ENCODE measurements around the gene WBP2. TPM values are rescaled to one million over a fixed set of nuclear protein-coding genes. Genes with fewer than 3 reads are reported as not detected.
"Not testable (repeated sequence)": the region's sequence is repeated elsewhere in the genome, so short reads cannot be mapped to it uniquely, and the experiment has no call there.

Gene WBP2
- total RNA-seq, 2 experiments from 2014 or later, result 76.8 to 83.5 TPM

DNA sequence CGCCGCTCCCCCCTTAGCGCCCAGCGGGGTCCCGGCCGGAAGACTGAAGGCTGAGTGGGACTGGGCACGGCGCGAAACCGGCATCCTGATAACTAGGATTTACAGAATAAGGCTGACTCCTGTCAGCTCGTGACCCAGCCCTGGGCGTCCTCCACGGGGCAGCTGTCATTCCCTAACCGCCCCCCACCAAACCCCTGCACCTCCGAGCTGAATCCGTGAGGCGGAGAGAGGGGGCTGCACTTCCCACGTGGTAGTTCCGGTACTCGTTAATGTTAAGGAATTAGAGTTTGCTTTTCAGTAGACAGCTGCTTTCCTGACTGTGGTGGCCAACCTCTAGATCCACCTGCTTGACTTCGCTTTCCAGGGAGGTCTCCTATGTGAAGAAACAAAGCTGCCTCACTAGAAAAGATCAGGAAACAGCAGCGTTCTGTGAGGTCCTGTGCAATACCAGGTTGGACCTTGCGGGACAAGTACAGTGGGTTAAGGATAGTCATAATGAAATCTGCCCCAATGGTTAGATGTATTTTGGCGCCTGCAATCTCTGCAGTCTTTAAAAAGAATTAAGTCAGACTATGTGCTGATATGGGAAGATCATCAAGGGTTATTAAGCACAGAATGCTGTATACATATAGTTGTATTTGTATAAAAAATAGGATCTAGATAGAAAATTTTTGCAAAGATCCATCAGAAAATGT is 1.1 kb upstream of the WBP2 start:
- Mint-ChIP-seq H3K27me3 (no peaks in the 10 kb centered on the region), H3K27ac (peak overlapping the region; percentile 93), H3K9me3 (no peaks in the 10 kb centered on the region), H3K36me3 (ENCODE audit: low read depth) (peaks cover 4% of the 10 kb centered on the region), H3K4me3 (no peak overlapping the region), H3K4me1 (peaks cover 38% of the 10 kb centered on the region)
- ChIA-PET POLR2A (interaction anchor here (1.2 to 1.5 kb wide), 3 partner anchors 24 to 91 kb away, joined by 5 to 7 read pairs (median 5); partner anchors contain the start of gene GALK1), CTCF (interaction anchor here (0.7 to 2.9 kb wide), 14 partner anchors 9 to 158 kb away, joined by 3 to 30 read pairs (median 5); partner anchors contain the start of genes GALK1, TRIM47 and UNC13D)
- peak; percentile 37 for DNase-seq

DNA sequence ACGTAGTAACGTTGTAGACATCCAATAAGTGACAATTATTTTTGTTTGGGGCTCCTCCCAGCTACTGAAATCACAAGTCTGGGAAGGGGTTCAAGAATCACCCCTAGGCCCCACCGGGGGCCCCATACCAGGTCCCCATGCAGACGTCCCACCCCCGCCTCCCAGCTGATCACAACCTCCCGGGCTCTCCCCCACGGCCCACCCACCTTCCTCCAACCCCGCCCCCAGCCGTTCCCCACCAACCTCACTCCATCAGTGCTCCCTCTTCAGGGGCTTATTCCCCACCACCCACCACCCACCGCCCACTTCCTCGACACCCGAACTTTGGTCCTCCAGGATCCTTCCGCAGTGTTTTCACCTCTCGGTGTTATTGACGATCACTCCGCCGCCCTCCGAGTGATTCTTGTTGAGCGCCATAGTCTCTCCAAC is 240 bp downstream of the WBP2 start:
- H3K4me1 Mint-ChIP-seq, result peaks cover 36% of the 10 kb centered on the region
- H3K27ac Mint-ChIP-seq, result no peak overlapping the region
- ChIA-PET POLR2A (interaction anchor here (0.6 to 1.5 kb wide), 8 partner anchors 8 to 90 kb away, joined by 3 to 7 read pairs (median 4); partner anchors contain the start of gene GALK1), CTCF (interaction anchor here (0.6 to 2.9 kb wide), 18 partner anchors 10 to 267 kb away, joined by 3 to 30 read pairs (median 5); partner anchors contain the start of genes GALK1, TRIM47 and UNC13D)
- no peak overlapping the region for H3K4me3 Mint-ChIP-seq
- H3K36me3 Mint-ChIP-seq (ENCODE audit: low read depth), result peaks cover 10% of the 10 kb centered on the region
- DNase-seq, result no peak
- H3K9me3 Mint-ChIP-seq, result no peaks in the 10 kb centered on the region
- H3K27me3 Mint-ChIP-seq, result no peaks in the 10 kb centered on the region

DNA sequence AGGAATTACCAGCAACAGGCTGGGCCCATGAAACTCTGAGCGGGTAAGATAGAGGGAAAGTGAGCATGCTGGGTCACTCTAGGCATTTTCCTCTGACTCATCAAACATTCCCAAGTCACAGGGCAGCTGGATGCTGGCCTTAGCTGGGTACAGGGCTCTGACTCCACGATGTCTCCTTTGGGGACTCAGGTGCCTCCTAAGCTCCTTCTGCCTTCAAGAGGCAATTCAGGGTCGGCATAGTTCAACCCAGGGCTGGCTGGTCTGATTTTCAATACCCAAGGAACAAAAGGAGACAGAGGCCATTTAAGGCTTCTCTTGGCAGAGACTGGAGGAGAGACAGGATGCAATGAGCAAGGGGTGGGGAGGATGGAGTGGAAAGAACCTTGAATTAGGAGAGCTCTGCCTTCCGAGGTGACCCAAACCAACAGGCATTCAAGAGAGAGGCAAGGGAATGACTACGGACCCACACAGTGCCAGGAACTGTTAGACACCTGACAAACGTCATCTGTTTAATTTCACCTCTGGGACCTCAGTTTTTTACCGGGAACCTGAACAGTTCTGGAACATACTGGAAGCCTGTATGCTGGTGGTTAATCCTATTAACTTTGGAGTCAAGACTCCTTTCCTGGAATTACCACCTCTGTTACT is 910 bp downstream of the WBP2 start:
- DNase-seq, result no peak
- Mint-ChIP-seq H3K27me3 (no peaks in the 10 kb centered on the region), H3K4me3 (no peak overlapping the region), H3K9me3 (no peaks in the 10 kb centered on the region), H3K27ac (no peak overlapping the region), H3K4me1 (peaks cover 33% of the 10 kb centered on the region), H3K36me3 (ENCODE audit: low read depth) (peaks cover 15% of the 10 kb centered on the region)
- POLR2A ChIA-PET, result interaction anchor here (0.6 kb wide), 1 partner anchor 9 kb away, joined by 3 read pairs; no protein-coding TSS in a partner anchor
- CTCF ChIA-PET, result interaction anchor here (0.8 to 2.9 kb wide), 13 partner anchors 9 to 222 kb away, joined by 3 to 30 read pairs (median 6); partner anchors contain the start of genes GALK1, TRIM47 and UNC13D

DNA sequence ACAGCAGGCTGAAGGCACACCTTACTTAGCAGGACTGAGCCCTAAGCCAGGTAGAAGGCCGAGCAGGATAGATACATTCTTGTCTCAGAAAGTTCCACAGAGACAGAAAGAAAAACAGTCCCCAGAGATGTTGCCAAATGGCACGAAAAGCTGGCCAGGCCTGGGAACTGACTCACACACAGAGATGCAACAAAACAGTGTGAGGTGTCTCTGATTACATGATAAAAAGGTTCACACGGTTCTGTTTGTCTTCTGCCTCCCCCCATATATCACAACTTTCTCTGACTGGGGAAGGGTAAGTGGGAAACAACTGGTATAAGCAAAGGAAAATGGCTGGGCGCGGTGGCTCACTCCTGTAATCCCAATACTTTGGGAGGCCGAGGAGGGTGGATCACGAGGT is 1.7 kb downstream of the WBP2 start:
- H3K27me3 Mint-ChIP-seq, result no peaks in the 10 kb centered on the region
- no peaks in the 10 kb centered on the region for H3K9me3 Mint-ChIP-seq
- peaks cover 16% of the 10 kb centered on the region for H3K36me3 Mint-ChIP-seq (ENCODE audit: low read depth)
- peaks cover 30% of the 10 kb centered on the region for H3K4me1 Mint-ChIP-seq
- POLR2A ChIA-PET, result no interaction called here
- CTCF ChIA-PET, result interaction anchor here (0.8 to 2.9 kb wide), 7 partner anchors 9 to 221 kb away, joined by 3 to 30 read pairs (median 3); partner anchors contain the start of genes GALK1 and UNC13D
- no peak overlapping the region for H3K27ac Mint-ChIP-seq
- DNase-seq, result no peak
- H3K4me3 Mint-ChIP-seq, result no peak overlapping the region

DNA sequence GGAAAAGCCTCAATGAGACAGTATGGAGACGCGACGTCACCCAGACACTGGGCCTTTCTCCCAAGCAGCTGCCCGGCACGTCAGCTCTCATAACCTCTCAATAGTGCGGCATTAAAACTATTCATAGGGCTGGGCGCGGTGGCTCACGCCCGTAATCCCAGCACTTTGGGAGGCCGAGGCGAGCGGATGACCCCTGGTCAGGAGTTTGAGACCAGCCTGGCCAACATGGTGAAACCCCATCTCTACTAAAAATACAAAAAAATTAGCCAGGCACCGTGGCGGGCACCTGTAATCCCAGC is 3.5 kb downstream of the WBP2 start:
- CTCF ChIA-PET, H3K27ac Mint-ChIP-seq, H3K4me3 Mint-ChIP-seq, DNase-seq, H3K9me3 Mint-ChIP-seq, H3K27me3 Mint-ChIP-seq, POLR2A ChIA-PET: not testable (repeated sequence)
- Mint-ChIP-seq H3K36me3 (ENCODE audit: low read depth) (peaks cover 28% of the 10 kb centered on the region), H3K4me1 (peaks cover 27% of the 10 kb centered on the region)

DNA sequence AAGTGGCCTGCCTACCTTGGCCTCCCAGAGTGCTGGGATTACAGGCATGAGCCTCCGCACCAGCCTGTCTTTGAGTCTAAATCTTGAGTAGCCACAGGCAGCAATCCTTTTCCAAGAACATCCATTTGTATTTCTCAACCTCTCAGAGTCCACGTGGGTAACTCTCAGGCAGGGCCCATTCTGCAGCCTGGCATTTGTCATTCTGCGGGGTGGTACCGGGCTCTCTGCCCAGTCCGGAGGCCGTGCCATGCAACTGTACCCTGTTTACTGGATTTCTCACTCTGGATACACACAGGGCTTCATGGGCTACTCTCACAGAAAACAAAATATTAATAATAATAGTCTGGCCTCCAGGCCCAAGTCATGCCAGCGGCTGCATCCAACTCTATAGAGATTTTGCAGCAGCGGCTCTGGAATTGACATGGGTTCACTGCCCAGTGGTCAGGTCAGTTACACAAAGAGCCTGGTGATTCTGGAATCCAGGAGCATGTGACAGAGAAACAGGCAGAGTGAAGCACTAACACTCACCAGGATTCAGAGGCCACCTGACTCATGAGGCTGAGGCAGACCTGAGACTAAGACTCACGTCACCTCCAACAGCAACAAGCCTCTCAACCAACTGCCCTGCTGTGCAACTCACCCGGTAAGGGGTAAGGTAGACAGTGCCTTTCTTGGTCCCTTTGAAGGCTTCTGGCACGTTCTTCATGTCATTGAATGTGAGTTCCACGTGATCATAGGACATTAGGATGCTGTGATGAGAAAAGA is 4.0 kb downstream of the WBP2 start:
- ChIA-PET CTCF (interaction anchor here (1.2 to 8.0 kb wide), 4 partner anchors 11 to 76 kb away, joined by 4 to 48 read pairs (median 6); no protein-coding TSS in a partner anchor), POLR2A (no interaction called here)
- H3K27me3 Mint-ChIP-seq, result no peaks in the 10 kb centered on the region
- no peak overlapping the region for H3K27ac Mint-ChIP-seq
- no peak overlapping the region for H3K4me3 Mint-ChIP-seq
- H3K36me3 Mint-ChIP-seq (ENCODE audit: low read depth), result peaks cover 32% of the 10 kb centered on the region
- no peaks in the 10 kb centered on the region for H3K9me3 Mint-ChIP-seq
- H3K4me1 Mint-ChIP-seq, result peaks cover 23% of the 10 kb centered on the region
- no peak for DNase-seq

DNA sequence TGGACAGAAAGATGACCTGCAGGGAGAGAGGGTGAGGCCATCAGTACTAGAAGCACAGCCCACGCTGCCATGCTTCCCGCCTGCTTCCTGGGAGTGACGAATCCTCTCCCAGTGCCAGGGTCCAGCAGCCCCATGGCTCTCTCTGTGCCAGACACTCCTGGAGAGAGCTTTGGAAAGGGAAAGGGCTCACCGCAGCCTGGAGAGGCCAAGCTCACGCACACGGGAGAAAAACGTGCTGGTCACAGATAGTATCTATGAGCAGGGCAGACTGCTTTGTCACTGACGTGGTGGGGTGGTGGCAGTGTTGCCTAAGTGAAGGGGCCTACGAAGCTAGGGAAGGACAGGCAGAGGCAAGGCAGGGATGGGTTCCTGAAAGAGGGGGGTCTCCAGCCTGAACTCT is 5.4 kb downstream of the WBP2 start:
- Mint-ChIP-seq H3K27ac (no peak overlapping the region), H3K27me3 (no peaks in the 10 kb centered on the region), H3K4me1 (peaks cover 37% of the 10 kb centered on the region), H3K9me3 (no peaks in the 10 kb centered on the region), H3K36me3 (ENCODE audit: low read depth) (peaks cover 40% of the 10 kb centered on the region), H3K4me3 (no peak overlapping the region)
- no peak for DNase-seq
- POLR2A ChIA-PET, result no interaction called here
- CTCF ChIA-PET, result interaction anchor here (0.9 to 8.0 kb wide), 10 partner anchors 8 to 96 kb away, joined by 3 to 48 read pairs (median 4); no protein-coding TSS in a partner anchor

DNA sequence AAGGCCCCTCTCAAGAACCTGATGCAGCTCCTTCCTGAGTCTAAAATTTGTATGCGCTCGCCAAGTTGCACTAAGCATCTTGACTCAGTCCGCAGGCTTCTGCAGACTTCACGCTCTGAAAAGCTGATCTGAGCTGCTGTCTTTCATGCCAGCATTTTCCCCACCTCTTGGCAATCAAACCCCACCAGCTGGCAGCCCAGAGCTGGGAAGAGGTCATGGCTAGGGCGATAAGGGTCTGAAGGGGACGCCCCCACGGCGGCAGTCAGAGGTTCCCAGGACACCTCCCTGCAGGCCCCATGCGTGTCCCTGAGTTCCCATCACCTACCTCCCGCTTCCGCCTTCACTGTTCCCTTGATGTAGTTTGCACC is 5.9 kb downstream of the WBP2 start:
- Mint-ChIP-seq H3K4me3 (no peak overlapping the region), H3K4me1 (peaks cover 34% of the 10 kb centered on the region), H3K27me3 (no peaks in the 10 kb centered on the region), H3K9me3 (no peaks in the 10 kb centered on the region), H3K27ac (no peak overlapping the region), H3K36me3 (ENCODE audit: low read depth) (peaks cover 40% of the 10 kb centered on the region)
- CTCF ChIA-PET, result interaction anchor here (0.9 to 8.0 kb wide), 8 partner anchors 9 to 96 kb away, joined by 3 to 48 read pairs (median 4); no protein-coding TSS in a partner anchor
- DNase-seq, result no peak
- POLR2A ChIA-PET, result no interaction called here

DNA sequence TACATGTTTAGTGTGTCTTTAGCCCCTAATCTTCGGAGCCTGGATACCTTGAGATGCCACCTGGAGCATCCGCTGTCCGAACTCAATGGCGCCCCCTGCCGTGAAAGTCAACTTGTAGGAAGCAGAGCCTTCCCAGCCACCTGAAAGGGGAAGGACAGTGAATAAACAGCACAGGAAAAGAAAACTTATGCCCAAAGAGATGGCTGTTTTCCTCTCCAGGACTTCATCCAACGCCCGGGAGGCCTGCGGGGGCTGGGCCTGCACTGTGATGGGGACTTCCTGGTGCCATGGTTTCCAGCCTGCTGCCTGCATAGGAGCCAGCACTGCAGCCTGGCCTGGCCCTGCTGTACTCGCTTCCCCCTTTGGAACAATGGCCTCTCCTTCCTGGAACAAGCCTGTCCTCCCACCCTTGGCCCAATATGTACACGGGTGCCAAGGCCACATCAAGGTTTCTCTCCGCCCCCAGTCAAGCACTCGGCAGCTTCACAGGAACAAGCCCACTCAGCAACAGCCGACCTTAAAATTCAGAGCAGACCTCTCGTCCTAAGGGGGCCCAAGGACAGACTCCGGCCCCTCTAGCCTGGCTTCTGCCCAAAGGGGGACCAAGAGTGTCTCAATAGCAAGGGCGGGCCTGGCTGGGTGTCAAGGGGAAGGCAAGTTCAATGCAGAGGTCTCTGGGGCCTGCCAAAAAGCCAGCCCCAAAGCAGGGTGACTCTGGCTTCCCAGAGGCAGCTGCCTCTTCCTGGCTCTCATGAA is 6.4 kb downstream of the WBP2 start:
- CTCF ChIA-PET, result interaction anchor here (0.8 to 8.0 kb wide), 13 partner anchors 9 to 95 kb away, joined by 3 to 48 read pairs (median 4); partner anchors contain the start of gene UNK
- H3K4me1 Mint-ChIP-seq, result peaks cover 33% of the 10 kb centered on the region
- DNase-seq, result peak; percentile 86
- no peak overlapping the region for H3K4me3 Mint-ChIP-seq
- peak overlapping the region; percentile 74 for H3K27ac Mint-ChIP-seq
- no peaks in the 10 kb centered on the region for H3K27me3 Mint-ChIP-seq
- POLR2A ChIA-PET, result interaction anchor here (0.5 to 0.6 kb wide), 3 partner anchors 50 to 415 kb away, joined by 3 to 6 read pairs (median 3); no protein-coding TSS in a partner anchor
- peaks cover 40% of the 10 kb centered on the region for H3K36me3 Mint-ChIP-seq (ENCODE audit: low read depth)
- H3K9me3 Mint-ChIP-seq, result no peaks in the 10 kb centered on the region

DNA sequence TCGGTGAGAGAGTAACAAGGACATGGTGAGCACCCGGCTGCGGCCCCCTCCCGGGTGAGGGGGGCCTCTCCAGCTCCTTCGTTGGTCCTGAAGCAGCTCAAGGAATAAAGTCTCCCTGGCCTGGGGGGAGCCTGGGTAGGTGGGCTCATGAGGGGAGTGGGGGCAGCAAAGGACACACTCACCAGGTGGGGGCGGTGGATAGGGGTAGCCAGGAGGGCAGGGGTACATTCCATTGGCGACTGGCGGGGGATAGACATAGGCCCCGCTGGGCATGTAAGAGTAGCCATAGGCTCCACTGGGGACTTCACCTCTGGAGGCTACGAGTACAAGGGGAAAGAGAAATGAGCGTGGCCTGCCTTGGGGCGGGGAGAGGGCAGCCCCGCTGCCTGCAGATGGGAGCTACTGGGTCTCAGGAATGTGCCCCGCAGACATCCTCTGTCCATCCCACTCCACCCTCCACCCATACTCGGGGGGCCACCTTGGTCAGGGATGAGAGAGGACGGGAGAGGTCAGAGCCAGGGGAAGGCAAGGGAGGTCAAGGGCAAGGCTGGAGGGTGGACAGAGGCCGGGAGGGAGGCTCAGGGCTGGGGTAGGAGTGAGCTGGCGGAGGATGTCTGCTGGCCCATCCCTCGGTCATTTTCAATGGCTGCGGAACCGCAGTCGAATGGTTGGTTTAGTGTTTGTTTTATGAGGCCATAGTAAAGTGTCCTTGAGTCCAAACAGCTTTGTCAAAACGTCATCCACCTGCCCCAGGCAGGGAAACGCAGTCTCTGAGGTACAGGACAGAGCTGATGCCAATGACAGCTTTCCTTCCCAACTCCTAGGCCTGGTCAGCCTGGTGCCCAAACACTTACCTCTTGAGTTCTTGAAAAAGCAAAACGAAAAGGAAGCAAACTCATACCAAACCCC is 7.3 kb downstream of the WBP2 start:
- POLR2A ChIA-PET, result interaction anchor here (0.5 to 0.6 kb wide), 4 partner anchors 49 to 414 kb away, joined by 3 to 6 read pairs (median 4); no protein-coding TSS in a partner anchor
- Mint-ChIP-seq H3K36me3 (ENCODE audit: low read depth) (peaks cover 44% of the 10 kb centered on the region), H3K9me3 (no peaks in the 10 kb centered on the region), H3K4me1 (peaks cover 29% of the 10 kb centered on the region), H3K4me3 (no peak overlapping the region), H3K27me3 (no peaks in the 10 kb centered on the region), H3K27ac (peak overlapping the region; percentile 74)
- DNase-seq, result no peak
- CTCF ChIA-PET, result interaction anchor here (0.6 to 8.0 kb wide), 12 partner anchors 10 to 98 kb away, joined by 3 to 48 read pairs (median 3); partner anchors contain the start of gene UNK

Measured in activated CD4-positive, alpha-beta T cell treated with anti-CD3 and anti-CD28 coated beads, Interleukin-2, amount 10 ng/mL, durations not matched to agents 7 days and 5 days (primary cell).